Kidney tubule cell (primary cell): ENCODE measurements around the gene PRODH.
"Not testable (repeated sequence)": the region's sequence is repeated elsewhere in the genome, so short reads cannot be mapped to it uniquely, and the experiment has no call there.

Experiments
- DNase-seq: peaks from one replicate; pipeline ENCODE4 v3.0.0-alpha.2; 2018; ENCODE audit warnings: low spot score

PRODH gene, protein sequence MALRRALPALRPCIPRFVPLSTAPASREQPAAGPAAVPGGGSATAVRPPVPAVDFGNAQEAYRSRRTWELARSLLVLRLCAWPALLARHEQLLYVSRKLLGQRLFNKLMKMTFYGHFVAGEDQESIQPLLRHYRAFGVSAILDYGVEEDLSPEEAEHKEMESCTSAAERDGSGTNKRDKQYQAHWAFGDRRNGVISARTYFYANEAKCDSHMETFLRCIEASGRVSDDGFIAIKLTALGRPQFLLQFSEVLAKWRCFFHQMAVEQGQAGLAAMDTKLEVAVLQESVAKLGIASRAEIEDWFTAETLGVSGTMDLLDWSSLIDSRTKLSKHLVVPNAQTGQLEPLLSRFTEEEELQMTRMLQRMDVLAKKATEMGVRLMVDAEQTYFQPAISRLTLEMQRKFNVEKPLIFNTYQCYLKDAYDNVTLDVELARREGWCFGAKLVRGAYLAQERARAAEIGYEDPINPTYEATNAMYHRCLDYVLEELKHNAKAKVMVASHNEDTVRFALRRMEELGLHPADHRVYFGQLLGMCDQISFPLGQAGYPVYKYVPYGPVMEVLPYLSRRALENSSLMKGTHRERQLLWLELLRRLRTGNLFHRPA

DNA sequence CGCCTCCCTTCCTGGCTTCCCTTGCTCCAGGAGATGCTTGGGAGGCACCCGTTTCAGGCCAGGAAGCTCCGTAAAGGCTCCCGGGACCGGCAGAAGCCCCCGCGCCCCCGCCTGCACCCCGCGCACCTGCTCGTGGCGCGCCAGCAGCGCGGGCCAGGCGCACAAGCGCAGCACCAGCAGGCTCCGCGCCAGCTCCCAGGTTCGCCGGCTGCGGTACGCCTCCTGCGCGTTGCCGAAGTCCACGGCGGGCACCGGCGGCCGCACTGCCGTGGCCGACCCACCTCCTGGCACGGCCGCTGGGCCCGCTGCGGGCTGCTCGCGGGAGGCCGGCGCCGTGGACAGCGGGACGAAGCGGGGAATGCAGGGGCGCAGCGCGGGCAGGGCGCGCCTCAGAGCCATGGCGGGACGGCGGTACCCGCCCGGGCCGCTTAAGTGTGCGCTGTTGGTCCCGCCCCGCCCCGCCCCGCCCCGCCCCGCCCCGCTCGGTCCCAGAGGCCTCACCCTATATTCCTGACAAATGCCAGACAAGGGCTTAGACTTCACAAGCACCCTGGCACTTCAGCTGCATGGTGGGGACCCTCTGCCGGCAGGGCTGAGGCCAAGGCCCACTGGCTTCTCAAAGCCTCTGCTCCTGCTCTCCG, at the start of gene PRODH:
TSS of gene PRODH (minus strand) at position 405 of the 641 bp plus-strand sequence. CDS start at position 399, 6 bp downstream.
- no peak for DNase-seq

DNA sequence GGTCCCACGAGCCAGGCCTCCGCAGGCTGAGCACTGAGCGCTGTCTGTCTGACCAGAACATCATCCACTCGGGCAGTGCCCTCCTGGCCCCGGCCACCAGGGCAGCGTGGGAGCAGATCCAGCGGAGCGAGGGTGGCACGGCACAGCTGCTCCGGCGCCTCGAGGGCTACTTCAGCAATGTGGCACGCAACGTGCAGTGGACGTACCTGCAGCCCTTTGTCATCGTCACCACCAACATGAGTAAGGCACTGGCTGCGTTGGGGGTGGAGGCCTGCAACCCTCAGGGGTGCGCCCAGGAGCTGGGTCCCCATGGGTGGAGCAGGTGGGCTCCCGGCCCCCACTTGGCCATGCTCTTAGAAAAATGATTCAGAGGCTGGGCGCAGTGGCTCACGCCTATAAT, 49.7 kb upstream of the PRODH start:
- no peak for DNase-seq

DNA sequence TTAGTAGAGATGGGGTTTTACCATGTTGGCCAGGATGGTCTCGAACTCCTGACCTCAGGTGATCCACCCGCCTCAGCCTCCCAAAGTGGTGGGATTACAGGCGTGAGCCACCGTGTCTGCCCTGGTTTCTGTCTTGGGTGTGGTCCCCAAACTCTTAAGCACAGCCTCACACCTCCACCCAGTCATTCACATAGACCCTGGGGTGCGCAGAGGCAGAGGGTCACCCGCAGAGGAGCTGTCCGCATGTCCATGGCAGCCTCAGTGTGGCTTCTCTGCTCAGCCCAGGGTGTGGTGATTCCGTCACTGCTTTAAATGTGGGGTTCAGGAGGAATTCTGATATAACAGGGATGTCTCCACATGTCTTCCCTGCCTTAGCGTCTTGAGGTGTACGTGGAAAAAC, 48.5 kb upstream of the PRODH start:
- DNase-seq: no peak

DNA sequence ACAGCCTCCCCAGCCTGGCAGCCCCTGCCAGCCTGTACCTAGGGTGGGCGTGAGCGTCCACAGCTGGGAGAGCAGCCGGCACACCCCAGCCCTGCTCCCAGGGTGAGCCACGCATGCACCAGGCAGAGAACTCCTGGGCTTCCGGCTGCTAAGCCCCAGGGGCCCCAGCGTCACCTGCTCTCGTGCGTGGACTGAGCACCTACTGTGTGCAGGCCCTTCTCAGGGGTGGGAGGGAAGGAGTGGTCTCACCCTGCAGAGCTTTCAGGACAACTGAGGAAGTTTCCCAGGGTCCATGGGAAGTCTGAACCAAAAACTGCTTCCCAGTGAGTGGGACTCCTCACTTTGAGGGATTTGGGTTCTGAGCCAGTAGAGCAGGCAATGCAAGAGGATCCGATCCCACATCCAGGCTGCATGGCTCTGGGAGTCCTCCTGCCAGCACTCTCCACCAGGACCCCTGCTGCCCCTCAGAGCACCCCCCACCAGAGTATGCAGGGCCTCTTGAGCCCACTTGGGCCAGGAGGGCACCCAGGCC, 47.1 kb upstream of the PRODH start:
- no peak for DNase-seq

DNA sequence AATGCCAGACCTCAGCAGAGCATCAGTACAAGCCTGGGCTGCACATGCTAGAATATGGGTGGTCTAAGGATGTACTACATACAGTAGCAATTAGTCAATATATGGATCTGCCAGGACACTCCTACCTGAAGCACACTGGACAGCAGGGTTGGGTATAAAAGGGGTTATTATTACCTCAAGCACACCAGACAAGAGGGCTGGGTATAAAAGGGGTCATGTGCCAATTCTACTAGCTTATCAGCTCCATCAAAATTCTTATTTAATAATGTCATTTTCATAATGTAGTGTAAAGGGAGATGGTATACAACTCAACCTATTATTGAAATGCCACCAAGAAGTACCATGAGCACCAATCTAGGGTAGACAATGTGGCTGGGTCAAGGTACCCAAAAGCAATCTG, 44.7 kb upstream of the PRODH start:
- DNase-seq: no peak

DNA sequence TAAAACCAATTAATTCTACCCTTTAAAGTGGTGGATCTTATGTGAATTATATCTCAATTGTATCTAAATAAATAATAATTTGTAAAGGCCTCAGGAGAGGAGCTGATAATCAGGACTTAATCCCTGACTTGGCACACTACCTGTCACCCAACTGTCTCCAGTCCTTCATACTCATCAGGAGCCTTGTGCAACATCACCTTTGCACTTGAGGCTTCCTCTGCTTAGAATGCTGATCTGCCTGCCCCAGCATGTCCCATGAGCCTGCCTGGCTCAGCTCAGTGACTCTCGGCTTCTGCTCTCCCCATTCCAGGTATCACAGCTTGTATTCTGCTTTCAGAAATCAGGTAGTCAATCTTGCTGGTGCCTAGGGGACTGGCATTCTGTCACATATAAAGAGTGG, 43.9 kb upstream of the PRODH start:
- DNase-seq: no peak

DNA sequence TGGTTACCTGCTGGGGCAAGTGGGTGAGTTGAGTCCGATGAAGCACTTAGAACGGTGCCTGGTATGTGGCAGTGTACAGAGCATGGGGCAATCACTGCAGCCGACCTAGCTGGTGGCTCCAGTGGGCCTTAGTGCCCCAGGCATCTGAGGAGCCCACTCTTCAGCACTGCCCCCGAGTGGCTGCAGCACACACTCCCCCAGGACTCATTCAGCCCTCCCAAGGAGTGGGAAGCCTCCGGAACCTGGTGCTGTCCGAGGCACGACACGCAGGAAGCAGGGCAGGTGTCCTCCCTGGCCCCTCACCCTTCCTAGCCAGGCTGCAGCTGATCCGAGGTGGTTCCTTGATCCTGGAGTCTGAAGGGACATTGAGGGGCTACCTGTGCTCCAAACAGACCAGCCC, 42.4 kb upstream of the PRODH start:
- DNase-seq: no peak

DNA sequence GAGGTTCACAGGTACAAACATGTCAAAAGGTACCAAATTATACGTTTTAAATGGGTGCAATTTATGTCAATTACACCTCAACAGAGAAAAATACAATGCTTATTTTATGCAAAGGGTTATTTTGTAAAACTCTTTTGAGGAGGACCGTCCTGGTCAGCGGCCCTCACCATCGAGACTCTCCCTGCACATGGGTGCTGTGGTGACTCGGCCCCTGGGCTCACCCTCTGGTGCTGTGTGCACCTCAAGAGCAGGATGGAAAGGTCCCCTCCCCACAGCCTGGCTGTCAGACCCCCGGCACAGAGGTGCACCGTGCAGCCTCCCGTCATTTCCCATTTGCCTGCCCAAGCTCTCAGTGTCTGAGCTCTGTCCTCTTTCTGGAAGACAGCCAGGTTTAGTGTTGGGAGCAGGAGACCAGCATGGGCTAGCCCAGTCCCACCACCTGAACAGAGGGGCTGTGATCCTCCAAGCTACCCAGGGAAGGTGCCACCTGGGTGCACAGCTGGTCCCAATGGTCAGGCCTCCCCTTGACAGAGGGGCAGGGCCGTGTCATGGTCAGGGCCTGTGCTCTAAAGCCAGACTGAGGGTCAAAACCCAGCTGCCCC, 41.8 kb upstream of the PRODH start:
- DNase-seq: no peak

DNA sequence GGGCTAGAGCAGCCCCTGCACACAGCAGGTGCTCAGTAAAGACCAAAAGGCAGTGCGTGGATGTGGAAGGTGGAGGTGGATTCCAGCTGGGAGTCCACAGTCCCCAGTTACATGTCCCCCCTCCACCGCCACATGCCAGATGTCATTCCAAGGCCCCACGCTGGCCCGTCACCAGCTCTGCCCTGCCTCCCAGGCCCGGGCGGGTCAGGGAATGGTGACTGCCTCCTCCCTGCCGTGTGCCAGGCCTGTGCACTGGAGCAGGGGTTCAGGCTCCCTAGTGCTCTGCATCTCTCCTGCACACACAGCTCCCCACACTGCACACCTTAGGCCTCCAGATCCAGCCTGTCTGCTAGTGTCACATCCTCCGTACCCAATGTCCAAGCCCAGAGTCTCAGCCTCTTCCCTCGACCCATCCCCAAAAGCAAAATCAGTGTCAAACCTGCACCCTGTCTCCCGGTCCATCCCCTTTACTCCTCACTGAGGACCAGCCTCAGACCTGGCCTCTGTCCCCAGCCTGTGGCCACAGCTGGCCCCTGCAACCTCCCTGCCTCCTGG, 40.2 kb upstream of the PRODH start:
- no peak for DNase-seq

DNA sequence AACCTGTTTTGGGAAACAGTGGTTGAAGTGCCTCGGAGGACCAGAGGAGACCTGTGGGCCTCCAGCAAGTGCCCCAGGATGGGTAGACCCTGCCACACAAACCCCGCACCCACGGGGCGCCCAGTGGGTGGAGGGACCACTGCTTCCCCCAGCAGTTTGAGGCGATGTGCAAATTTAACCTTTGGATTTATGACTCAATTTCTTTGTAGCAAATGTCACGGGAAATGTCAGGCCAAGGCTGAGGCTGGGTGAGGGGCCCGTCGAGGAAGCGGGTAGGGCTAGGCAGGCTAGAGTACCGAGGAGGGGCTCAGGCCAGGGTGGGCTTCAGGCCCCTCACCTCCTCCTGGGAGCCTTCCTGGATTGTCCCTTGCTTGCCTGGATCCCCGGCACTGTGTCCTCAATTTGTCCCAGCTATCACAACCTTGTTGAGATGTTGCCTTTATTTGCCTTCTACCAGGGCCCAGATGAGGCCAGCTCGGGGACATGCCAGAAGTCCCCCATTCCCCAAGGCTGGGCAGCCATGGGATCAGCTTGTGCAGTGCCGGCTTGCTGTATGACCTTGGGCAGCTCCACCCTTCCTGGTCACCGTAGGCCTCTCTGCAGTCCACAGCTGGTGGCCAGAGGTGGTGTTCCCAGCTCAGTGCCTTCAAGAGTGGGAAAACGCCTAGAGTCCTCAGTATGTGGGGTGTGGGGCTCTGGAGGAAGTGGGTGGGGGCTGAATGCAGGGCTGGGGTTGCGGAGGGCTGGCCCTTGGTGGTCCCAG, 39.5 kb upstream of the PRODH start:
- no peak for DNase-seq

DNA sequence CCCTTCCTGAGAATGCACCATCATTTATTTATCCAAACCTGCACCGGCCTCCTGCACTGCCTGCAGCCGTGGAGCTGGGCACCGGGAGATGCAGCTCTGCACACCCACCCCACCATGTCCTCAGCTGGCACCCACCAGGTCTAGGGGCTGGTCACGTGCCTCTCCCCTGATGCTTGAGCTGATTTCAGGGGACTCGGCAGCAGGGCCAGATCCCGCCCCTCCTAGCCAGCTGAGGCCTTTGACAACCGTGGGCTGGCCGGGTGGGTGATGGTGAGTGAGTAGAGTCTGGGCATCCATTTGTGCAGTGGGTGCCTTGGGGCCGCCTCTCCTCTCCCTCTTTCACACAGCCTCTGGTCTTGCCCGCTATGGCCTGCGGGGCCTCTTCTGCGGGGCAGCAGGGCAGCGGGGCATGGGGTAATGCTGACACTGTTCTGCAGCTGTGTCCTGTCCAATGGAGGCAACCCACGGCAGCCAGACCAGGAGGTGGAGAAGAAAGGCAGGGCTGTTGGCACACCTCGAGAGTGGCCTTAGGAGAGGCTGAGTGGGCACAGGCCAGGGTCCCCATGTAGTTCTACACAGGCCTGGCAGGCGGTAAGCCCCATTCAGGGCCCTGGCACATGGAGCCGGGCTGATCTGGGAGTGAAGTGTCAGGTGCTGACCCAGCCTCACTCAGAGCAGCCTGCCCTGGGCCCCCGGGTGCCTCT, 38.5 kb upstream of the PRODH start:
- no peak for DNase-seq

DNA sequence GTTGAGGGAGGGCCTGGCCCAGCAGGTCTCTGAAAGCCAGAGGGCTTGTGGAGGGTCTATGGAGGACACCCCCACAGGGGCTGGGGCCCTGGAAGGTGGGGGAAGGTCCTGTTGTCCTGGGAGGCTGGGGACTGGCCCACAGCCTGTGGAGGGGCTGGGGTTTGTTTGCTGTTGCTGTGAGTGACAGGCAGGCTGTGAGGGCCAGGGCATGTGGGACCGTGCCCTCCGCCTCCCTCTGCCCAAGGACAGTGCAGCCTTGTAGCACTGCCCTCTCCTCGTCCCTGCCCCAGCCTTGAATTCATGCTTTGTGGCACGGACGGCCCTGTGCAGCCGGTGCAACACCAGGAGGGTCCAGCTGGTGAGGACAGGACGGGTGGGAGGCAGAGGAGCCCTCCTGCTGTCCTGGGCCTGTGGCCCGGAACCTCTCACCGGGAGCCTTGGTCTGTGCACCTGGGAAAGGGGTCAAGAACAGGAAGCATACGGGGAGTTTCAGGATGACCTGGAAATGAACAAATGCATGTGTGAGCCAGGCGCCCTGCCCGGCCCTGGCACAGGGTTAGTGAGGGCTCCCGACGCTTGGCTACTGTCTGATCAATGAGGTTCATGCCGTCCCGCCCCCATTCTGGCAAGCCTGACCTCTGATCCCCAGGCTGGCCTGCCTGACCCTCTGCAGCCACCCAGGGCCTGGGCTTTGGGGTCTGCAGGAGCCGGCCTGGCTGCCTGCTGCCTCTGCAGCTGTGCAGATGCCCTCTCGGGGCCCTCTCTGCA, 37.4 kb upstream of the PRODH start:
- no peak for DNase-seq

DNA sequence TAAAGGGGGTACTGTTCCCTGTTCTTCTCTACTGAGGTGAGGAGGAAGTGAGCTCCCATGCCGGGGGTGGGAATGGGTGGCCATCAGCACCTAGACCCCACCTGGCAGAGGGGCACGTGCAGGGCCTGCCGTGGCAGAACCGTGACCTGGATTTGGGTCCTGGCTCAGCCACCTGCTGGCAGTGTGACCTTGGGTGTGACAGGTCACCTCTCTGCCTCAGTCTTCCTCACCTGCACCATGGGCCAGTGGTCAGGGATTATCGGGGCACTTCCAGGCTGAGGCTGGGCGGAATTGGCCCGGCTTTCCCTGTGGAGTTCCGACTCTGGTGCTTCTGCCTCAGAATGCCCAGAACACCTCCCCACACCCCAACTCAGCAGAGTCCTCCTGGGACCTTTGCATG, 36.5 kb upstream of the PRODH start:
- not testable (repeated sequence) for DNase-seq

DNA sequence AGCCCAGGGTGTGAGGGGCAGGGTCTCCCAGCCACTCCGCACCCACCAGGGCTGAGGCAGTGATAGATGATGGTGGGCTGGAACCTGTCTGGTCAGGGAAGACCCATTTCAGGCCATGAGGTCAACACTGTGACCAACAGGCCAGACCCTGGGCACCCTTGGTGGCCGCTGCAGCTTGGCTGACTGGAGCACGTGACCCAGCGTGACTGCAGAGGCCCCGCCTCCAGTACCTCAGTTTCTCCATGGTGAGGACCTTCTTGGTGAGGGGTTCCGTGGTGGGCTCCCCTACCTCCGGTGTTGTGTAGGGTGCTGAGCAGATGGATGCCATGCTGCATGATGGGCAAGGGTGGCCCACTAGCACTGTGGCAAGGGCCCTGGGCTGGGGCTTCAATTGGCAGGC, 35.9 kb upstream of the PRODH start:
- DNase-seq: not testable (repeated sequence)

DNA sequence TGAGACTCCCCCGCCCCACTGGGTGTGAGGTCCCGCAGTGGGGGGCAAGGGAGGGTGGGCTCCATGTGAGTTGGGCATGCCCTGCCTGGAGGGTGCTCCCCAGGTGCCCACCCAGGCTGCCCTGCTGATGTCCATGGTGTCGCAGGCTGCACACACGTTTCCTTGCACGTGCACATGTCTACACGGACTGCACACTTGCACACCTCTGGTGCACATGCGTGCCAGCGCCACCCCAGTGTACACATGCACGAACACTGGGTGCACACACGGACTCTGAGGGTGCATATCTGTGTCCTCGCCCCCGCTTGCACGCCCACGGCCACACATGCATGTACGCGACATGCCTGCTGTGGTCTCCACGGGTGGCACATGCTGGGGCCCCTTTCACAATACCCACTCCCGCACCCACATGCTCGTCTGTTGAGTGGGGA, 35.2 kb upstream of the PRODH start:
- DNase-seq: no peak

DNA sequence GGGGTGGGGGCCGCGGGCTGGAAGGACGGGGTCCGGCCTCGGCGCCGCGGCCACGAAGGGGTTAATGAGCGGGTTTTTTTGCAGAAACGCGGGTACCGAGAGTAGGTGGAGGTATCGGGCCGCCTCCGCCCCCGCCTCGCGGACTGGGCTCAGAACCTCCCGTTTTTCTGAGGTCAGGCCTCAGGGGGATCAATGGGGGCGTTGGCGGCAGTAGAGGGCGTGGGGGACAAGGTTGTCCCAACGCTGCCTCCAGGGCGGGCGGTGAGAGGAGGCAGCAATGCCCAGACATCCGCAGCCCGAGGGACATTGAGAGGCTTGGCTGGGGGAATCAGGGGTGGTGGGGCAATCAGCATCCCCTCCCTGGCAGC, 34.8 kb upstream of the PRODH start:
- DNase-seq: no peak

DNA sequence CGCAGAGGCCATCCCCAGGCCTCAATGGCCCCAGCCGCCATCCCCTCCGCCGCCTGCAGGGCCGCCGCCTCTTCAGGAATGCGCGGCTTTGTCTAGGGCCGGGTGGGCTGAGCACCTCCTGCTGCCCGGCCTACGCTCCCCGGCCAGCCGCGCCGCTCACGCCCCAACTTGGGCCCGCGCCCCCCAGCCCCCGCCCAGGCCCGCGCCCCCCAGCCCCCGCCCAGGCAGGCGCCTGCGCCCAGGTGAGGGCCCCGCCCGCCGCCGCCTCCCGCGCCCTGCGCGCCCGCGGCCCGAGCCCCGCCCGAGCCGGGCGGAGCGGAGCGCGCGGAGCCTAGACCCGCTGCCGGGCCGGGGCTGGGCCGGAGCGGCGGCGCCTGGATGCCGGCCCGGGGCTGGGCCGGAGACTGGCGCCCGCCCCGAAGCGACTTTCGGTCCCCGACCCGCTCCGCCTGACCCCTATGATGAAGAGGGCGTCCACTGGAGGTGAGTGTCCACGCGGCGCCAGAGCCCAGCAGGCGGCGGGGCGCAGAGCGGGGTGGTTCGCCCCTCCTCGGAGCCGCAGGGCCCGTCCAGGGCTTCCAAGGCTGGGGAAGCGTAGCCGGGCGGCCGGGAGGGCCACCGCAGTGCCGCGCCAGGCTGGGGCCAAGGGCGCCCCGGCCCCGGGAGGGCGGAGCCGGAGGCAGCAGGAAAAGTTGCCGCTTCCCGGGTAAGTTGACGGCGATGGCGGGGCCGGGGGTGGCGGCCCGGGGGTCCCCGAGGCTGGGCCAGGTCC, 34.3 kb upstream of the PRODH start:
- peak; percentile 19 for DNase-seq

DNA sequence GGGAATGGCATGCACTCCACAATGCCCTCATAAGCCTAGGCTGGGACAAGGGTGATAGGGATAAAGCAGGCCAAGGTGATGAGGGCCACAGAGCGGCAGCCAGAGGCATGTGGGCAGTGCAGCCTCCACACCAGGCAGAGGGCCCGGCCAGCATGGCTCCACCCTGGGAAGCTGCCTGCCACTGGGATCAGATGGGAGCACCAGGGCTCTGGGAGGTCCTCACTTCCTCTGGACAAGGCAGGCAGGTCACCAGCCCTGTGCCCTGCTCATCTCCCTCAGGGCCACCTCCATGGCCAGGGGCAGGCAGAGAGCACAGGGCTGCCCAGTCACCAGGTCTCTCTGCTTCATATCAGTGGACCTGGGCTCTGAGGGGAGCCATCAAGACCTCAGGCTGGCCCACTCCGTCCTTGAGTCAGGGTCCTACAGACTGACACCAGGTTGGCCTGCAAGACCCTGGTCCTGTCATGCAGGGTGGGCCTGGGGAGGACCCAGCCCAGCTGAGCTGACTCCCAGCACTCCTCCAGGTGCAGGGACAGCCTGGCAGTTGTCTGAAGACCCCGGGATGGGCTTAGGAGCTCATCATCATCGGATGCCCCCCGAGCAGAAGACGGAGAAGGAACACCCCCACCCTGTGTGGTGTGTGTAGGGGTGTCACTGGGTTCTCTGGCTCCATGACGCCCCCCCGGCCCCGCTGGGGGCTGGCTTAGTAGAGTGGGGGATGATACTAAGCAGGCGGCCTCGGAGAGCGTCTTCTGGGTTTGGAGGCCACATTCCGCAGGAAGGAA, 33.3 kb upstream of the PRODH start:
- DNase-seq: not testable (repeated sequence)
